GM21367 (cell line): ENCODE results near the gene ARSJ.

ENCODE experiments used
- ATAC-seq: cut with Tn5 transposase; IDR thresholded peaks from one replicate; pipeline ENCODE4 v1.9.1; 2021; ENCODE audit not compliant: unreplicated experiment

The ARSJ gene

DNA sequence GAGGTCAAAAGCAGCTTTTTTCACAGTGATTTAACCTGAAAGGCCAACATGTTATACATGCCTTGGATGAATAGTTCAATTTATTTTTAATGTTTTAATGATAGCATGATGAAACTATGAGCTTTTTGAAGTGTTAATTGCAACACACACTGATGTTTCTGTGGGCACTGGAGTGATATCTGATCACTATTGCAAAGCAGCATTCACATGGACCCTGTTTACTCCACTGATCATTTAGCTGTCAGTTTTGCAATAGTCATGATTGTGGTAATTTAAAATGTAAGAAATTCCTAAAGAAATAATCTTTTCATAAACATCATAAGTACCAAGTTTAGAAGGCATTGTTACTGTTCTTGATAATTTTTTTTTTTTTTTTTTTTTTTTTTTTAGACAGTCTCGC, 74.1 kb downstream of the ARSJ start:
- ATAC-seq = no peak

DNA sequence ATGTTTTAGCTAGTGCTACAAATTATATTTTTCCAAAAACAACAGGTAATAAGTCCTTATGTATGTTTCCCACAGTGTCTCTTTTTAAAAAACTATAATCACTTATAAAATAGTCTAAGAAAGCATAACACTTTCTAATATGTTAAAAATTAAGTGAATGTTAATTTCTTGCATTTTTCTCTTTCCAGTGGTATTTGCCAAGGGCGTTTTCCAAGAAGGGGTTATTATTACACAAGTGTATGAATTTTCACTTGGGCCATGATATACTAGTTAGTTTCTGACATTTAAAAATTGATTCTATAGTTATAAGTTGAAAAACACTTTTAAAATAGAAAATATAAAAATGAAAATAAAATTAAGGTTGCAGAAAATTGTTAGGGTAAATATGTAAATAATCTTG, 74.6 kb downstream of the ARSJ start:
- no peak for ATAC-seq

DNA sequence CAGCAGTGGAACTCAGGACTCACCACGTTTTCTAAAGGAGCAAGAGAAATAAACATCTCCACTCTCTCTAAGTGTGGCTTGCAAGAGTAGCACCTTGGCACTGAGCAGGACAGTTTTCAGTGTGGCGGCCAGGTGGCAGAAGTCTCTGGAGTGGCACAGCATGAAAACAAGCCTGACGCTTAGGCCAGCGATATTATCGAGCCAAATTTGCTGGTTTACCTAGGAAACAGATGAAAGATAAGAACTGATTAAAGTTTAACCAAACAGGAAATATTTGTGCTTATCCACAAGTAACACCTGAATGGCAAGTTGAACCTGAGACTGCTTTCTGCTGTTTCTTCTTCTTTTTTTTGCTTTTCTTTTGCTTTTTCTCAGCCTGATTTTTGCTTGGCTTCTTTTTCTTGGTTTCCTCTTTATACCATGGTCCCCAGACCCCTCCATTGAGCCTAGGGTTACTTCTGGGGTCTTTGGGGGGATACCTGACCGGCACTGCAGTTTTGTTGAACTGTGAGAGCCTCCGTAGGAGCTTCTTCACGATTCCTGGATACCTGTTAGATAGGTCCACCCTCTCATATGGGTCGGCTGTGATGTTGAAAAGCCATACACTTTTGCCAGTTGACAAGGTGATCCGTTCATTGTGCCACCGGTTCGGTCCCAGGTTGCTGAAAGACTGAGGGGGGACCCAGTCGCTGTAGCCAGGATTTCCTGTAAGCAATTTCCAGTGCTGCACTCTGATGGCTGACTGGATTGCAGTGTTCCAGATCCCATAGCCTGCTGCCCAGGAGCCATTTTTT, 77.3 kb downstream of the ARSJ start:
- no peak for ATAC-seq

DNA sequence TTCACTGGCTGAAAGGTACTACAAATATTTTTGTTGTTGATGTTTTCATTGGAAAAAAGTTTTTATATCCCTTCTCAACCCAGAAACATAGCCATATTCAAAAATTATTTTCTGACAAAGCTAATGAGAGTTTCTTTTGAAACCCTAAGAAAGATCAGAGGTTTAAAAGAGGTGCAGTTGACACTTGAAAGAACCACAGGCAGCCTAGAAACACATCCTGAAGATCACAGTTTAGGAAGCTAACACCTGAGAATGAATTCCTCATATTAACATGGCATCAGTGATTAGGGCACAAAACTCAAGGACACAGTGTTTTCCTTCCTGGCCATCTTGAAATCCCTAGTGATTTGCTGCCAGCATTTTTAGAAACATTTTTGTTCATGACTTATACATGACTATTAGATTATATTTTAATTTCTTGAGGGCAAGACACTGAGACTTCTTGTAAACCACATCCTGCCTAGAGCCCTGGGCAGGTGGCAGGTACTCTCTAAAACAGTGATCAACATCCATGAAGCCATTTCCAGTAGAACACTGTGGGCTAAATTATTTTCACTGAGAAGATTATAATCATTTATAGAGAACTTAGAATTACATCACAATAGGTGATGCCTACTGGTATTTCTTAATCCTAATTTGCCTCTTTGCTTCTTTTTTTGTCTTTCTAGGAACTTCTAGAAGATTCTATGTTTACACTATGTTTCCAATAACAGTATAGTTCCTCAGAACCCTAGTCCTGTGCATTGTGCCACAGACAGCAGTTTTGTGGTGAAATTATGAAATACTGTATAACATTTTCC, 80.0 kb downstream of the ARSJ start:
- peak; percentile 94 for ATAC-seq

DNA sequence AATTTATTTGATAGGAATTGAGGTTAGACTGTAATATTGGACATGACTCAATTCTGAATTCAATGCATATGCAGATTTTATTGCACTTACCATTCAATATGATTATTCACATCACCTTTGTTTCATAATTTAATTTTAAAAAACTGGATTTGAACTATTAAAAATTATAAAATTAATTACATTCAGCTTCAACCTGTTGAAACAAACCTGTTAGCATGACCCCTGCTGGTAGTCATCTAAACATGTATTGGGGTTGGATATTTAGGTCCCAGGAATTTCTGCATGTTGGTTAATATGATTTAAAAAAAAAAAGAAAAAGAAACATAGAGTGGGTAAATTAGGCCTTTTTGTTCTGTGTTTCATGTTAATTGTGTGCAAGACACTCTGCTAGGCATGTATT, 85.9 kb downstream of the ARSJ start:
- no peak for ATAC-seq

DNA sequence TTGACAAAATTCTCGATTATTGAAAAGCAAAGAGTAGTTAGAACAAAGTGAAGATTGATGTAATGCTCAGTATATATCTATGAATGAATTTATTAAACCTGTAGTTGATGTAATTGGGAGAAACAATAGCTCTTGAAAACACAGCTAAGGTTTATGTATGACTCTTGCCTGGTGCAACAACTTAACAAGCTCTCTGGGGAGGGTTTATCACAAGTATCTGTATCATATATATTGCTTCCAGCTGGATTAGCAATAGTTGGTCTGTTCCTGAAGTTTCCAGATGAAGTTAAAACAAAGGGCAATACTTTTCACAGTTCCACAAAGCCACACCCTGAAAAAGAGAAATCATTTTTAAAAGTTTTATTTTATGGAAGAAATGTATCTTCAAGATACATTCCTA, 91.4 kb downstream of the ARSJ start:
- no peak for ATAC-seq

DNA sequence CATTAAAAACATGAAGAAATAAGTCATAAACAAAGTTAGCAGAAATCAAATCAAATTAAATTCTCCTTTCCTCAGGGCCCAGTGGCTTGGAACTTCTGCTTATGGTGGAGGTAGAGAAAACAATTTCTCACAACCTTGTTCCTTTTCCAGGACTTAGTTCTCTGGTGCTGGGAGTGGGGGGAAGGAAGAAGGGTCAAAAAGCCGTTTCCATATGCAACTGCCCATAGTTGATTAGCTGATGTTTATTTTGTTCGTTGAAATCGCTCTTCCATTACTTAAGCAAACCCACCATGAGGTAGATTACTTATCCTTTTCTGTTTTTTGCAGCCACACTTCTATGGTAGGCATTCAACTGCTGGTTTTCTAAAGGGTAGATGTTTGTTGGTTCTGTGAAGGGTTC, 94.2 kb downstream of the ARSJ start:
- ATAC-seq = no peak

DNA sequence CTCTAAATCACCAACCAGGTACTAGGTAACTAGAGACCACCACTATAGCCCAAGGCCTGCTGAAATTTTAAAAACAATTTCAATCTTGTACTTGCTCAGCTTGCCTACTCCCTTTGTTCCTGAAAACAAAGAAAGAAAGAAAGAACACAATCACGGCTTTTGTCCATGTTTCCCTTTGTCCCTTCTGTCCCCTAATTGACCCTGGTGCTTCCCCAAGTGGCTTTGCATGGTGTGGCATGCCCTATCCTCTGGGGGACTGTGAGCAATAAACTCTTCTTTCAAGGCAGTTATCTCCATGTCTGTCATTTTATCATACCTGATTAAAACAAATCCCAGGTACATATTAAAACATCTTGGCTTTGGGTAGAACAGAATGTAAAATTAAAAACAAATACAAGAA, 94.8 kb downstream of the ARSJ start:
- ATAC-seq = no peak

DNA sequence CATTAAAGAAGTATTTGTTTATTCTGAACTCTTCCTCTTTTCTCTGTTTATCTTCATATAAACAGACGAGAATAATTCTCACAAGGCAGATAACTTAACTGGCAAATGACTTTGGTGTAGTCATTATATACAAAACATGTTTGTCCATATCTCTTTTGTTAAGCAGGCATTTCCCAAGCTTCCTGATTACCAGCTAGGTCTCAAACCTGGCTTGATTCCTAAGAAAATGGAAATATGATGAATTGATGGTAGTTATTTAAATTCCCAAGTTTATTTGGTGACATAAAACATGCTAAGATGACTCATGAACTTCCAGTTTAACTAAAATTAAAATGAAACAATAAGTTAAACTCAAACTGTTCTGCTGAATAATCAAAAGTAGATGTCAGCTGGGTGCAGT, 96.8 kb downstream of the ARSJ start:
- no peak for ATAC-seq

DNA sequence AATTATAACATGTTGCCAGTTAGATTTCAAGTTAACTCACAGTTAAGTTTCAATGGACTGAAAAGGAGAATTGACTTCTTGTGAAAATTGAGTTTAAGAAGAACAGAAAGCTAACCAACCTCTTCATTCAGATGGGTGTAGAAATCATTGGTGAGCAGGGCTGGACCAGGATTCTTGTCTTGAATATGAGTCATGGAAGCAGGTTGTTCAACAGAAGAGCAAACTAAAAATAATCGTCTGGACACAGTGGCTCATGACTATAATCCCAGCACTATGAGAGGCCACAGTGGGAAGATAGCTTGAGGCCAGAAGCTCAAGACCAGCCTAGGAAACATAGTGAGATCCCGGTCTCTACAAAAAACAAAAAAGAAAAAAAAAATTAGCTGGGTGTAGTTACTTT, 98.2 kb downstream of the ARSJ start:
- no peak for ATAC-seq

DNA sequence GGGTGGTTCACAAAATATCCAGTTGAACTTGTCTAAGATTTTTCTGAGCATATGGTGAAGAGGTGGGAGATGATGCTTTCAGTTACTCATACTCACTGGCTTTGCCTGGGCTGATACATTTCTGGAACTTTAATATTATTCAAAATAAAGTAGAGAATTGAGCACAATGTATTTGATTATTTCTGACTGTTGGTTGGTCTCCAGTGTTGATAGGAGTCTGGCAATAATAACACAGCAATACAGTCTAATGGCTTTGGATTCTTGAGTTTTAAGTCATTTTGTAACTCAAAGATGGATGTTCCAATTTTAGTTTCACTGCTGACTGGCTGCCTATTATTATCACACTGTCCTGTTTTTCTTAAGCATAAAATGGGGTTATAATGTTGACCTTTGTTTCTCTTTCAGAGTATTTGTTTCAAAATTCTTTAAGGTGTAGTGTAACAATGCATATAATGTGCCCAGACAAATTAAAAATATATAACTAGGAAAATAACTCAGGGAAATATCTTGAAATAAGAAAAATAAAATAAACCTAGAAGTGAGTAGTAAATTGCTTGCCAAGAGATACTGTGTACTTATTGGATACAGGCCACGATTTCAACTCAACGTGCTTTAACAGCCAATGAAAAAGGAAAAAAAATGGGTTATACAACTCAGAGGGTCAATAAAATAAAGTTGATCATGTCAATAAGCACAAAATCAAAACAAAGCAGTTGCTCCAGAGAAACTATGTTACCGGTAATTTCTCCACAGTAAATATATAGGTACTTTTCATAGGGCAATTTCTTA, 99.0 kb downstream of the ARSJ start:
- ATAC-seq = no peak

DNA sequence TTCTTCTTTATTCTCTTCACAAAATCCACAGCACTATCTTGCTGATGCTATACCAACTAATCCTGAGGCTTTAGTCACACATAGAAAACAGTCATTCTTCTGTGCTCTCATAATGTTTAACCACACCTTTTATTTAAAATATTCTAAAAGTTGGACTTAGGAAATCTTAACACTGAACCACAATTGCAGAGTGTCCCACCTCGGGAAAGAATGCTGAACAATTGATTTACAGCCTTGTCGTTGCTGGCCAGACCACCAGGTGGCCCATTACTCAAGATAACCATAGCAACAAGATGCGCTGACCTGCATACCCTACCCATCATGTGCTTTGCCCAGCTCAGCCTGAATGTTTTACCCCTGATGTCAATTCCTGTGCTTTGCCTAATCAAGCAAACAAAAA, 100.8 kb downstream of the ARSJ start:
- ATAC-seq = no peak

DNA sequence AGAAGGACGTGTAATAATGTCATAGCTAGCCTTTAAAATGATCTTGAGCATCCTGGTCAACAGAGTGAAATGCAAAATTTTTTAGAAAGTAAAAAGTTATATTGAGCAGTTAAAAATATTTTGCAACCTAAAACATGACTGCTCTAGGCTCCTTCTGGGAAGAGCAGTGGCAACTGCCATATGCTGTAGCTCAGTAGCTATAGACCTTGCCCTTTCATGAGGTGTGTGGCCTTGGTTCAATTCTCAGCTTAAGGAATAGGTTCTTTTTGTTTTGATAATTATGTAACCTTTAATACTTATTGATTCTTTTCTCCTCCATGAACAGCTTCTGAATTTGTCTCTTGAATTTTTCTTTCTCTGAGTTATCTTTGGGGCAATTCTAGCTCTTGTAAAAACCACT, 105.0 kb downstream of the ARSJ start:
- ATAC-seq = no peak

DNA sequence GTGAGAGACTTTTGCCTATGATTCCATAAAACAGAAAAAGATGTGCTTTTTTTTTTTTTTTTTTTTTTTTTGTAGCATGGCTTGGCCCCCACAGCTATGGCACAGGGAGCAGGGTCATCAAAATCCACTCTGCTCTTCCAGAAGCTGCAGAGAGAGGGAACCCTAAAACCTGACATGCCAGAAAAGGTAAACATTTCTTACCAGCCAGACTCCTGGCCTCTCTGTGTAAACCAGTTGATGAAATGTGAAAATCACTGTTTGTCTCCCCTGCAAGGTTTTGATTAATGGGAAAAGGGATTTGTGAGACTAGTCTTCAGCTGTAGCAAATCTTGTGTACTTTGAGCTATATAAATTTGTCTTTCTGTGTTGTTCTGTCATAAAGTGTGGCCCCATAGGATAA, 105.9 kb downstream of the ARSJ start:
- no peak for ATAC-seq

DNA sequence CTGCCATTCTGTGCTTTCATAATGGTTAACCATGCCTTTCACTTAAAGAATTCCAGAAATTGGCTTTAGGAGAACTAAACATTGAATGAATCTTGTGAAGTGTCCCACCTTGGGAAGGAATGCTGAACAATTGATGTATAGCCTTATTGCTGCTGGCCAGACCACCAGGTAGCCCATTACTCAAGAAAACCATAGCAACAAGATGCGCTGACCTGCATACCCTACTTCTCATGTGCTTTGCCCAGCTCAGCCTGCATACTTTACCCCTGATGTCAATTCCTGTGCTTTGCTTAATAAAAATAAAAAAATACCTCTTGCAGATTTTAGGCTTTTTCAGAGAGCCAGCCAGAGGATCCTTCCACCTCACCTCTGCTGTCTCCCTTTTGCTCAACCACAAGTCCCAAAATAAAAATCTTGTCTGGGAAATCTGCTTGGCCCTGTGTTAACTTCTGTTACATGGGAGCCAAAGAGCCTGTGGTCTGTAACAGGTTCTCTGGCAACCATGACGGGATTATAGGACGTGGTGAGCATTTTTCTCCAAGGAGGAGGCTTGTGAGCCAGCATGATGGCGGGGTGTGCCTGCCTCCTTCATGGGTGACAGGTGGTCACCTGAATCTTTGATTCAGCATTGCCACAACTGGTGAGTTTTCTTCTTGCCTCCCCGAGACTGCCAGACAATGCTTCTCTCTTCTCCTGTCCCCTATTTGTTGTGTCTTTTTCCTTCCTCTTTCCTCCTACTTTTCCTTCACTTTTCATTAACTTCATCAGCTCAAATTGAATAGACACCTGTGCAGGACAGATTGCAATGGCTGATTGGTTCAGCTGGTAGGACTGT, 106.8 kb downstream of the ARSJ start:
- no peak for ATAC-seq

DNA sequence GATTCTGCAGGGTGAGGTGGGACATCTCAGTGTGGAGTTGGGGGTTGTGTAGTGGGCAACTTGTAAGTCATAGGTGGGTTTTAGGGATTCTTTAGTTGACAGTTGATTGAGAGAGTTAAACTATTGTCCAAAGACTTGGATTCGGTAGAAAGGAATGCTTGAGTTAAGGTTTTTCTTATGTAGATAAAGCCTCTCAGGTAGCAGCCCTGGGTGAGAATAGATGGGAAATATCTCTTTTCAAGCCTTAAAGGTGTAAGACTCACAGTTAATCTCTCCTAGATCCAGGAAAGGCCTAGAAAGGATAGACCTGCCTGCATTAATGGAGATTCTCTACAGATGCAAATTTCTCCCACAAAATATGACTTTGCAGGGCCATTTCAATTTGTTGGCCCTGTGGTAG, 108.4 kb downstream of the ARSJ start:
- ATAC-seq = no peak

DNA sequence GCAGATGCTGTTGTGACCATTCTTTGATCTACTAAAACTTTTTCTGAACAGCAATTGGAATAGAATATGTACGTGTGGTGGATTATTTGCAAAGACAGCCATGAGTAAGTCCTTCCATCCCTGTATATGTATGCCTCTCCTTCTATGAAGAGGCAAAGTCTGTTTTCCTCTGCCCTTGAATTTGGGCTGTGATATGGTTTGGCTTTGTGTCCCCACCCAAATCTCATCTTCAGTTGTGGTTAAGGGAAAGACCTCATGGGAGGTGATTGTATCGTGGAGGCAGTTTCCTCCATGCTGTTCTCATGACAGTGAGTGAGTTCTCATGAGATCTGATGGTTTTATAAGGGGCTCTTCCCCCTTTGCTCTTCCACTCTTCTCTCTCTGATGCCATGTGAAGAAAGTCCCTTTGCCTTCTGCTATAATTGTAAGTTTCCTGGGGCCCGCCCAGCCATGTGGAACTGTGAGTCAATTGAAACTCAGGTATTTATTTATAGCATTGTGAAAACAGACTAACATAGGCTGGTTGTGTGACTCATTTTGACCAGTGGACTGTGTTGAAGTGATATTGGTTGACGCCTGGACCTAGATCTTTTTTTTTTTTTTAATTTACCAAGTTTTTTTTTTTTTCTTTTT, 109.6 kb downstream of the ARSJ start:
- peak; percentile 89 for ATAC-seq

DNA sequence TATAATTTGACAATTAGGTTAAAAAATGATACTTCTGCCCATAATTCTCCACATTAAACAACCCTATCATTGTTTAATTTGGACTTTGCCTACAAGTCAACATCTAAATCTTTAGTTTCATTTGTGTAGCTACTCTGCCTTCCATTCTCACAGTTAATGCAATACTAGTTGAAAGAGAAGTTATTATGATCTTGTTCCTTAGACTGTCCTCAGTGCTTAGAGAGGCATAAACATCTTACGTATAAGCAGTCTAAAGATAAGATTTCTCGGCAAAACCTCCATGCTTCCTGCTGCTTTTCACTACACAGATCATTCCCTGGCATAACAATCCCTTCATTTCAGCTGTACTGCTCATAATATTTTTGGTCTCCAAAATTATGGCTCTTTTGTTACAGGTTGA, 112.8 kb downstream of the ARSJ start:
- ATAC-seq = no peak

DNA sequence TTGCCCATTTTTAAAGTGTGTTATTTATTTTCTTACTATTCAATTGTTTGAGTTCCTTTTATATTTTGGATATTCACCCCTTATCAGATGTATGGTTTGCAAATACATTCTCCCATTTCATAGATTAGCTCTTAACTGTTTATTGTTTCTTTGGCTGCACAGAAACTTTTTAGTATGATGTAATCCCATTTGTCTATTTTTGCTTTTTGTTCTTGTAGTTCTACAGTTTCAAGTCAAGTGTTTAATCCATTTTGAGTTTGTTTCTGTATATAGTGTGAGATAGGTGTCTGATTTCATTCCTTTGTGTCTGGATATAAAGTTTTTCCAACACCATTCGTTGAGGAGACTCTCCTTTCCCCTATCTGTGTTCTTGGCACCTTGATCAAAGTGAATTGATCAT, 120.5 kb downstream of the ARSJ start:
- ATAC-seq = no peak

DNA sequence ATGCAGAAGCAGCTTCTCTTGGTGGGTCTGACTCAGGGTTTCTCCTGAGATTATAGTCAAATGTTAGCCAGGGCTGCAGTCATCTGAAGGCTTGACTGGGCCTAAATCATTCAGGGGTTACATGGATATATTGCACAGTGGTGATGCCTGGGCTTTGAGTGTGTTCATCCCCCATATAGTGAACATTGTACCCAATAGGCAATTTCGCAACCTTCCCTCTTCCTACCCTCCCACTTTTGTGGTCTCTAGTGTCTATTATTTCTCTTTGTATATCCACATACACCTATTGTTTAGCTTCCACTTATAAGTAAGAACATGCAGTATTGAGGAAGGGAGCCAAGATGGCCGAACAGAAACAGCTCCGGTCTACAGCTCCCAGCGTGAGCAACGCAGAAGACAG, 127.6 kb downstream of the ARSJ start:
- ATAC-seq = no peak
